Stimulated activated naive CD8-positive, alpha-beta T cell treated with anti-CD3 and anti-CD28 coated beads, Interleukin-15, Interleukin-2, amounts not matched to agents 100 ng/mL and 50 ng/mL, for 24 hours (primary cell): Measurements from ENCODE around the gene TNS3.
A peak's percentile ranks its signal among the peaks of the same experiment; 100 is the strongest.

Experiments
- H3K27ac Mint-ChIP-seq: one replicate; pipeline ENCODE4 v1.8.0; 2021; ENCODE audit warnings: mild to moderate bottlenecking, mixed read lengths
- H3K27me3 Mint-ChIP-seq: one replicate; pipeline ENCODE4 v1.8.0; 2021; ENCODE audit warnings: mixed read lengths
- H3K36me3 Mint-ChIP-seq: one replicate; pipeline ENCODE4 v1.8.0; 2021; ENCODE audit warnings: low read depth, mixed read lengths
- H3K4me1 Mint-ChIP-seq: one replicate; pipeline ENCODE4 v1.8.0; 2021; ENCODE audit warnings: low read depth, mixed read lengths
- H3K4me3 Mint-ChIP-seq: one replicate; pipeline ENCODE4 v1.8.0; 2021; ENCODE audit warnings: mild to moderate bottlenecking, mixed read lengths
- H3K9me3 Mint-ChIP-seq: one replicate; pipeline ENCODE4 v1.8.0; 2021; ENCODE audit warnings: mixed read lengths

Gene TNS3

DNA sequence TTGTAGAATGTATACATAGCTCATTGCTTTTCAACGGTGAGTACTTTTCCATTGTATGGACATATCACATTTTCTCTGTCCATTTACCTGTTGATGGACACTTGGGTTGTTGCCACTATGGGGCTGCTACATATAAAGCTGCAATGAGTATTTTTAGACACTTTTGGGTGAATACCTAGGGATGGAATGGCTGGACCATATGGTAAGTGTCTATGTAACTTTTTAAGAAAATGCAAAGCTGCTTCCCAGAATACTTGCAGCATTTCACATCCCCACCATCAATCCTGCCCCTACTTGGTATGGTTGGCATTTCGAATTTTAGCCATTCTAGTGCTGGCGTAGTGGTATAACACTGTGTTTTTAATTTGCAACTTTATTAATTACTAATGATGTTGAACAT is 274.6 kb downstream of the TNS3 start:
- H3K36me3 Mint-ChIP-seq = peaks cover 4% of the 10 kb centered on the region
- no peak overlapping the region for H3K27ac Mint-ChIP-seq
- peaks cover 13% of the 10 kb centered on the region for H3K4me1 Mint-ChIP-seq
- no peak overlapping the region for H3K4me3 Mint-ChIP-seq
- H3K27me3 Mint-ChIP-seq = no peaks in the 10 kb centered on the region
- H3K9me3 Mint-ChIP-seq = peaks cover 9% of the 10 kb centered on the region

DNA sequence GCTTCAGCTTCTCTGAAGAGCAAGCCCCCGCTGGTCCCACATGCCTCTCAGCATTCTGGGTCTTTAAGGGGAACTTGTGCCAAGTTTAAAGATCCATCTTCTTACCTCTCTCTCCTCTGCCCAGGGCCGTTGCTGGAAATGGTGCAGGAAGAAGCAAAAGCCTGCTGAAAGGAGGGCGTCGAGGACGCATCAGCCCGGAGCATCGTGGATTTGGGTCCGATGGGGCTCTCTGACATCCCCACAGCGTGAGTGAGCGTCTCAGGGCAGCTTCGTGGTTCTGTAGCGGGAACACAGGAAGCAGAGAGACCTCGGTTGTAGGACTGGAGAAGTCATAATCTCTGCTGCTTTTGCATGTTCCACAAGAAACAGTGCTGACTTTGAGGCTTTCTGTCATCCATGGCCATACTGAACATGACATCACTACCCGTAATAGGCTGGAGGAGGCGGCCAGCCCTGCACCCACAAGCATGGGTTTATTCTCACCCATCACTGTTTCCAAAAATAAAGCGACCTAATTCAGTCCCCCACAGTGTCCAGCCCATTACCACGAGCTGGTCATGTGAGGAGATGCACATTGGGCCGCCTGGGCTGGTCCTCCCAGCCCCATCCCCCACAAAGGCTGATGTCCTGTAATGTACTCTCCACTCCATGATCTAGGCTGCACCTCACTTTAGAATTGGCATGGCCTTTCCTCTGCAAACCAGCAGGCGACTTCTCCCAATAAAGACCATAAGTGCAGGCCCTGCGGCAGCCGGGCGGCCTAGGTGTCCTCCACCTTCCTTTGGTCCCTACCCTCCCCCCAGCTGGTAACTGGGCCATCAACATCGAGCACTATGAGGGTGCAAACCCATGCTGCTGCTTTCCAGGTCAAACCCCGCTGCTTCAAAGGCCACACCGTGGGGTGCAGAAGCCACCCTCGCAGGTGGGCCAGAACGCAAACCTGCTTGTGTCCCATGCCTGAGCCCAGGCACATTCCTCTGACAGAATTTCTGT is 276.9 kb downstream of the TNS3 start:
- Mint-ChIP-seq H3K27ac (peak overlapping the region; percentile 66), H3K4me3 (no peak overlapping the region), H3K36me3 (peaks cover 4% of the 10 kb centered on the region), H3K4me1 (peaks cover 10% of the 10 kb centered on the region), H3K27me3 (no peaks in the 10 kb centered on the region), H3K9me3 (peaks cover 9% of the 10 kb centered on the region)

DNA sequence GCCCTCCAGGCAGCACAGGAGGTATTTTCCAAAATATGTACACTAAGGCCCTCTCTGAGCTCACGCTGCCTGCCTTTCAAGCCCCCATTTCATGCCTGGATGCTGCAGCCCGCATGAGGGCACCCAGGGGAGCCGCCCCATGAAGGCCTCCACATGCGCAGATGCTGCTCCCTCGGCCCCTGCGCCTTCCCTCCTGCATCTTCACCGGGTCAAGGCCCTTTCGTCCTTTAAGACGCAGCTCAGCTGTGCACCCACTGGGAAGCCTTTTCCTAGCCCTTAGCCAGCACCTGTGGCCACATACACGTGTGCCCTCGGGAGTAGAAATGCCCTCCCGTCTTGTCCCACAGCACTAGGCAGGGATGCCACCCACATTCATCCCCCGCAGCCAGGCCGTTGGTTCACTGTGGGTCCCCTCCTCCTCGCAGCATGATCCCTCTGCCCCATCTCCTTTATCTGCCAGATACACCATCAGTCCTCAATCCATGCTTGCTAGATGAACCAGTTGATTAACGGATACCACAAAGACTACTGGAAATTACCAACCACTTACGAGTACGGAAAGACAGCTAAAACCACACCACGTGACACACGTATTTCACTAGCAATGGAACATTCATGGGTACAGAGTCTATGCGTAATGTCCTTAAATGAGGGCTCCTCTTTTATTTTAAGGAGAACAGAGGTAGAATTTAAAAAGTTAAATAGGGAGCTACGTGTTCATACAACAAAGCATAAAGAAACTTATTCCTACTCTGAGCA is 278.0 kb downstream of the TNS3 start:
- H3K4me1 Mint-ChIP-seq = peaks cover 10% of the 10 kb centered on the region
- H3K9me3 Mint-ChIP-seq = peaks cover 7% of the 10 kb centered on the region
- no peaks in the 10 kb centered on the region for H3K27me3 Mint-ChIP-seq
- H3K27ac Mint-ChIP-seq = peak overlapping the region; percentile 12
- peaks cover 4% of the 10 kb centered on the region for H3K36me3 Mint-ChIP-seq
- no peak overlapping the region for H3K4me3 Mint-ChIP-seq

DNA sequence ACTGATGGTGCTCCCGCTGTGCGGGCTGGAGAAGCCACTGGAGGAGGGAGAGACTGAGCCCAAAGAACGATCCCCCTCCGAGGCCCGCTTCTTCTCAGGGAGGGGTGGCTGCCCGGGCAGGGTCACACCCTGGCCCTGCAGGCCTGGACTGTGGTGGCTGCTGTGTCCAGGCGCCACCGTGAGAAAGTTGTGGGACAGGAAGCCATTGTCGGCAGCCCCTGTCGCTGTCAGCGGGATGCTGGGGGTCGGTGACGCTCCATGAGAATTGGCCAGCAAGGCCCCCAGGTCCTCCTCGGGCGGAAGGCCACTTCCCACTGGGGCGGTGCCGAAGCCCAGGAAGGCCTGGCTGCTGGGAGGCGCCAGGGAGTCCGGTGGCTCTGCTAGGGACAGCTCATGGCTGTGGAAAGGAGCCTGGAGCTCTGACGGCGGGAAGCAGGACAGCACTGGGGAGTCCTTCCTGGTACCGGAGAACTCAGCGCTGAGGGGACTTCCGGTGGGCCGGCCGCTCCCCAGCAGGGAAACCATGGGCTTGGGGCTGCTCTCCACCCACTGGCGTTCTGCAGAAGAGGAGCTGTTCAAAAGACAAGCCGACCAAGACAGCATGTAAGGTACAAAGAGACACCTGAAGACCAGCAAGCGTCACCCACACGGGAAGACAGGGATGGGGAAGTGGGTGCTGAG is 278.8 kb downstream of the TNS3 start:
- H3K36me3 Mint-ChIP-seq = no peaks in the 10 kb centered on the region
- H3K4me1 Mint-ChIP-seq = peaks cover 10% of the 10 kb centered on the region
- H3K27me3 Mint-ChIP-seq = no peaks in the 10 kb centered on the region
- H3K9me3 Mint-ChIP-seq = peaks cover under 1% of the 10 kb centered on the region
- no peak overlapping the region for H3K4me3 Mint-ChIP-seq
- H3K27ac Mint-ChIP-seq = no peak overlapping the region

DNA sequence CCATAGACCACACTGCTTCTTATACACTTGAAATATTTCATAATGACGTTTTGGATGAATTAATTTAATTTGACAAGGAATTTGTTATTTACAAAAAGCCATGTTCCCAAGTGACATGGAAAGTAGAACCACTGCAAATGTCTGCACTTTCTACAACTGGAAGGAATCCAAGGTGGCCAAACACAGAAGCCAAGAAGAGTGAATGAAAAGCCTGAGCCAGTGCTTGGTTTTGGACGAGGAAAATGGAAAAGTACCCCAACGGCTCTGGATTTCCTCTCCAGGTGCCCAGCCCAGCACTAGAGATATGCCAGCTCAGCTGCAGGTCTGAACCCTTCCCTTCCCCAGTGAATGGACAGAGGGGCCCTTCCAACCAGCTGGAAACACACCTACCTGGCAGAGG is 279.4 kb downstream of the TNS3 start:
- no peaks in the 10 kb centered on the region for H3K27me3 Mint-ChIP-seq
- no peaks in the 10 kb centered on the region for H3K36me3 Mint-ChIP-seq
- H3K4me1 Mint-ChIP-seq = peaks cover 10% of the 10 kb centered on the region
- H3K27ac Mint-ChIP-seq = no peak overlapping the region
- no peak overlapping the region for H3K4me3 Mint-ChIP-seq
- no peaks in the 10 kb centered on the region for H3K9me3 Mint-ChIP-seq

DNA sequence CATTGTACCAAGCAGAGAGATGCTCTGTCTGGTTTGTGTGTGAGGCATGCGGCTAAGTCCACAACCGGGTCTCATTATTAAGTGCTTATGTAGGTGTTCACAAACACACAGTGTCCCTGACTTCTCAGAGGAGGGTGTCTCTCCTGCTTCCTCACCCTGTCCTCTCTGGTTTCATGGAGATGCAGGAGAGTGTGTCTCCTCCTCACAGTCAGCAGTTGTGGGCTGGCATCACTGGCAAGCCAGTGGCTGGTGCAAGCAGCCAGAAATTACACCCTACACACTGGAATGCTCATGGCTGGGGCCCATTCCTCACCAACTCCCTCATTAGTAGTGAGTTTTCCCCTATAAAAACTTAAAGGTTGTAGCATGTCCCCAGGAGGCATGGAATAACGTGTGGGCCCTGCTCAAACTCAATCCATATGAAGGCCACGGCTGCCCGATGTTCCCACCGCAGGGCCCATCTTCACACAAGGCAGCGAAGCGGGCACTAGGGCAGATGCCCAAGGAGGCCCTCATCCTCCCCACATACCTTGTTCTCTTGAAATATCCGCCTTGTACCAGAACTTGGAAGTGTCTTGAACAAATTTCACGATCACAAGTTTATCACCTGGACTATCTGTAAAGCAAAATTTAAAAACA is 280.1 kb downstream of the TNS3 start:
- Mint-ChIP-seq H3K4me3 (no peak overlapping the region), H3K27me3 (no peaks in the 10 kb centered on the region), H3K36me3 (no peaks in the 10 kb centered on the region), H3K9me3 (no peaks in the 10 kb centered on the region), H3K27ac (no peak overlapping the region), H3K4me1 (peaks cover 10% of the 10 kb centered on the region)

DNA sequence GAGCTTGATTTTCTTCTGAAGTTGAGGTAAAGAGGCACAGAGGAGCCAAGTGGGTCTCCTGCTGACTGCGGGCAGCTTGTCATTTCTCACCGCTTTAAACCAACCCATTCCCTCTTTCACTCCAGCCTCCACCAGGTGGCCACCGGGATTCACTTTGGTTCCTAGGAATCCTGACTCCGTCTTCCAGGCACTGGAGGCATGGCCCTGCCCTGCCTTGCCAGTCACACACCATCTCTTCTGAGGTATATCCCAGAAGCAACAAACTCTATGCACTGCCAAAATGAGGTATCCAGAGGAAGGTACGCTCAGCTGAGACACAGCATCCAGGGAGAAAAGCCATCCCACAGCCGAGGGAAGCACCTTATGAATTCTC is 280.8 kb downstream of the TNS3 start:
- Mint-ChIP-seq H3K4me1 (peaks cover 10% of the 10 kb centered on the region), H3K4me3 (no peak overlapping the region), H3K27me3 (no peaks in the 10 kb centered on the region), H3K27ac (no peak overlapping the region), H3K9me3 (no peaks in the 10 kb centered on the region), H3K36me3 (no peaks in the 10 kb centered on the region)

DNA sequence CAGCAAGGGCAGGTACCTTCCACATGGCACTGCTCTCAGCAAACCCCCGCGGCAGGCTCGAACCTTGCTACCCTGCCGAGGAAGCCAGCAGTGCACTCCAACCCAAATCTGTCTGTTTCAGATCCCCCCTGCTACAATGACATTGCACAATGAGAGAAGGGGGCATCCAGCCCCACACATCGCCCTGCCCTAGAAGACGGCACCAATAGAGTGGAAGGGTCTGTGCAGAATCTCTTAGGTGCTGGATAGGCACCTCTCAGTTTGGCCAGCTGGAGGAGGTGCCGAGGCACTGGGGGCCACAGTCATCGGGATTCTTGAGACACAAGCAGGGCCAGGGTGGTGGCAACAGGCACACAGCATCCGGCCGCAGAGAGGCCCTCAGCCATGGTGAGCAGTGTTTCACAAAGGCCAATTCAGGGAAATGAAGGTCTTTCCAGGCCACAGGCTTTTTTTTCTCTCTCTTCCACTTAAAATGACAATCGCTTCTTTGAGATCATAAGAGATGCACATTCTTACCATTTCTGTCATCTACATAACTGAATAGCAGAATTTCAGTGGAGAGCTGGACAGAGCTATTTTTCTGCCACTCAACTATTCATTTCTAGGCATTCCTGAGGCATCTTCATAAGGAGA is 281.3 kb downstream of the TNS3 start:
- Mint-ChIP-seq H3K4me1 (peaks cover 10% of the 10 kb centered on the region), H3K27ac (no peak overlapping the region), H3K9me3 (no peaks in the 10 kb centered on the region), H3K27me3 (no peaks in the 10 kb centered on the region), H3K4me3 (no peak overlapping the region), H3K36me3 (no peaks in the 10 kb centered on the region)

DNA sequence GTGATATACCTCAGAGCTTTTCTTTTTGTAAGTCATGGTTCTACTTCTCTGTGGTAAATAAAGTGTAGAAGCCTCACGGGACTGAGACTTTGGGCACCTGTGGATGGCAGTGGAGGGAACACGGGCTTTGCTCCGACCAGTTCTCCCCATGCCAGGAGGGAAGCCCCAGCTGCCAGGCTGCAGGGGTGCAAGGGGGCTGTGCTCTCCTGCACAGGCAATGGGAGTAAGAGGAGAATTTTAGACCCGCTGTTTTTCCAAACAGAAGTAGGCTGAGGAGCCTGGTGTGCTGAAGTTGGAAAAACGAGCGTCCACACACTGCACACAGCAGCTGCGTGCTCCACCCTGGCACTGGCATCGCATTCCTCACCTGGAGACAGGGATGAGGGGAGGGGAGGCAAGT is 282.4 kb downstream of the TNS3 start:
- Mint-ChIP-seq H3K27ac (no peak overlapping the region), H3K4me1 (peaks cover 5% of the 10 kb centered on the region), H3K9me3 (no peaks in the 10 kb centered on the region), H3K4me3 (no peak overlapping the region), H3K36me3 (no peaks in the 10 kb centered on the region), H3K27me3 (no peaks in the 10 kb centered on the region)

DNA sequence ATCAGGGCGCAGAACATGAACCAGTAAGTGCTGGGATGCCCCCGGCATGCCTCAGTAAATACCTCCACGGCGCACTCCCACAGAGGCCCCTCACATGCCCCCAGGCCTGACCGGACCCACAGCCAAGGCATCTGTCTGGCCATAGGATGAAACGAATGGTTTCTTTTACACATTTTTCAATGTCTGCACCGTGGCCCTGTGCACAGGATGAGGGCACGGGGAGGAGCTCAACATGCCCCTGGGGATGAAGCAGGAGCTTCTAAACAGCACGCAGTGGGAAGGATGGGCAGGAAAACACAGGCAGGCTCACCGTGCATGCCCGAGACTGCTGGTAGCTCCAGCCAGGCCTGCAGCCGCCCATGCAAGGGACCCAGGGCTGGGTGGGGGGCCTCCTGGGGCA is 283.3 kb downstream of the TNS3 start:
- no peaks in the 10 kb centered on the region for H3K9me3 Mint-ChIP-seq
- no peaks in the 10 kb centered on the region for H3K4me1 Mint-ChIP-seq
- H3K27me3 Mint-ChIP-seq = no peaks in the 10 kb centered on the region
- H3K4me3 Mint-ChIP-seq = no peak overlapping the region
- H3K36me3 Mint-ChIP-seq = no peaks in the 10 kb centered on the region
- H3K27ac Mint-ChIP-seq = no peak overlapping the region

DNA sequence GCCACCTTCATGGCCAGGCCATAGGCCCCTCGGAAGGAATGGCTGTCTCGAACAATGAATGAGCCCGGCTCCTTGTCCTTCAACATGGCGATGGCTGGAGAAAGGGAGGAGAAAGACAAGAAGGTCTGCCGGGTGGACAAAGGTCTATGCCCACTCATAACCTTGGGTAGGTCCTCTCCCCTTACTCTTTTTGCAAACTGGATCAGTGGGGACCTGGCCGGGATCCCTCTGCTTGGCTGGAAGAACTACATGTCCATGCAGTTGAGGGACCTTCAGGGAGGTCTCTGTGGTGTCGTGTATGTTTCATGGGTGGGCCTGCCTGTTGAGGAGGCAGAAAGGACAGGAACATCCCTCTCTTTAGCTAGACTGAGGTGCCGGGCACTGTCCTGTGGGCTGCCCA is 284.8 kb downstream of the TNS3 start:
- Mint-ChIP-seq H3K4me3 (no peak overlapping the region), H3K4me1 (peaks cover 5% of the 10 kb centered on the region), H3K9me3 (no peaks in the 10 kb centered on the region), H3K36me3 (no peaks in the 10 kb centered on the region), H3K27ac (no peak overlapping the region), H3K27me3 (no peaks in the 10 kb centered on the region)

DNA sequence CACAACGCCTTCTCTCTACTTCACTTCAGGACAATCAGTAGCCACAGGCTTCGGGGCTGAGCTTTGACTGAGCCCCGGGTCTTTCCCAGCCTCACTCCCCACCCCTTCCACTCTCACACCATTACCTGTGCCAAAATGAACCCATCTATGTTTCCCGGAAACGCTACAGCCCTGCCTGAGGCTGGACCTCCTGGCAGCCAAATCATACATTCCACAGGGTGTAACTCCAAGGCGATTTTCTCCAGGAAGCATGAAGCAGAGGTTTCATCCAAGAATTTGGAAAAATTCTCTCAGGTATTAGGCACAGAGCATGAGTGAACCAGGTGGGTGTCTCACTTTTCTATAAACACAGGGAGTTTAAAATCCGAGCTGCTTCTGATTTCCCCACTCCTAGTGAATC is 286.3 kb downstream of the TNS3 start:
- Mint-ChIP-seq H3K4me3 (no peak overlapping the region), H3K27ac (no peak overlapping the region), H3K27me3 (no peaks in the 10 kb centered on the region), H3K36me3 (peaks cover 5% of the 10 kb centered on the region), H3K4me1 (peaks cover 20% of the 10 kb centered on the region), H3K9me3 (no peaks in the 10 kb centered on the region)

DNA sequence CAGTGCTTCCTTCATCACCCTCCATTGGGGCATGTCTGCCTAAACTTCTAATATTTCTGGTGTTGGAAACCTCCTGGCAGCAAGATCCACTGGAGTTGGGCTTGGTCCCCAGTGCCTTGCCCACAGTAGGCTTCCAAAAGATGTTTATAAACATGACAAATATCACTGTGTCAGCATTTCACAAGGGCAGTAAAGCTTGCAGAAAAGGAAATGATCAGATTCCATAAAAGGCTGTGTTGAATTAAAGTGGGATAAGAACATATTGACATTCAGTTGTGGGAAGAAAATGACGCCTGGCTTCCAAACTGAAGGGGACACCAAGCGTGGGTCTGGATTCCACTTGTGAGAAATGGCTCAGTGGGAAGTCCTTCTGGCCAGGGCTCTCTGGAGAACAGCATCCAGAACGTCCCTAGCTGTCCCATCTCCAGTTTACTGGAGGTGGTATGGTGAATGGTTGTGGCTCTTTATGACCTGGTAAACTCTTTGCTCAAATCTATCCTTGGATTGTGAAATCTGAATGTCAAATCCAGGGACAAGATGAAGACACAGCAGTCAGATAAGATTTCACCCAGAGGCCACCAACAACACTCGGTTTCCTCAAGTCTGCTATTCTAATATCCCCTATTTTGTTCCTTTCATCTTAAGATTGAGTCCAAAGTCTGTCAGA is 287.2 kb downstream of the TNS3 start:
- no peak overlapping the region for H3K27ac Mint-ChIP-seq
- H3K36me3 Mint-ChIP-seq = peaks cover 13% of the 10 kb centered on the region
- peaks cover 1% of the 10 kb centered on the region for H3K9me3 Mint-ChIP-seq
- H3K4me1 Mint-ChIP-seq = peaks cover 28% of the 10 kb centered on the region
- H3K4me3 Mint-ChIP-seq = no peak overlapping the region
- no peaks in the 10 kb centered on the region for H3K27me3 Mint-ChIP-seq
